B cell (primary cell): Measurements from ENCODE around the gene CTIF.

ENCODE experiments used
- EZH2 ChIP-seq: IDR thresholded peaks from 2 replicates; pipeline ENCODE4 v1.6.1; 2012; ENCODE audit warnings: borderline replicate concordance, low read depth, mild to moderate bottlenecking, moderate library complexity, low read length; ENCODE audit not compliant: insufficient read depth, poor library complexity, severe bottlenecking
- TF ChIP-seq, protein P1 (sequence below): fragments of 200-600 bp; IDR thresholded peaks from one replicate; pipeline ENCODE4 v1.8.0; 2022; ENCODE audit warnings: antibody characterized with exemption, mild to moderate bottlenecking

GRCh38 chr18:48775372-48776155 lies 236.7 kb downstream of the CTIF start:
- TF ChIP-seq, protein P1, sequence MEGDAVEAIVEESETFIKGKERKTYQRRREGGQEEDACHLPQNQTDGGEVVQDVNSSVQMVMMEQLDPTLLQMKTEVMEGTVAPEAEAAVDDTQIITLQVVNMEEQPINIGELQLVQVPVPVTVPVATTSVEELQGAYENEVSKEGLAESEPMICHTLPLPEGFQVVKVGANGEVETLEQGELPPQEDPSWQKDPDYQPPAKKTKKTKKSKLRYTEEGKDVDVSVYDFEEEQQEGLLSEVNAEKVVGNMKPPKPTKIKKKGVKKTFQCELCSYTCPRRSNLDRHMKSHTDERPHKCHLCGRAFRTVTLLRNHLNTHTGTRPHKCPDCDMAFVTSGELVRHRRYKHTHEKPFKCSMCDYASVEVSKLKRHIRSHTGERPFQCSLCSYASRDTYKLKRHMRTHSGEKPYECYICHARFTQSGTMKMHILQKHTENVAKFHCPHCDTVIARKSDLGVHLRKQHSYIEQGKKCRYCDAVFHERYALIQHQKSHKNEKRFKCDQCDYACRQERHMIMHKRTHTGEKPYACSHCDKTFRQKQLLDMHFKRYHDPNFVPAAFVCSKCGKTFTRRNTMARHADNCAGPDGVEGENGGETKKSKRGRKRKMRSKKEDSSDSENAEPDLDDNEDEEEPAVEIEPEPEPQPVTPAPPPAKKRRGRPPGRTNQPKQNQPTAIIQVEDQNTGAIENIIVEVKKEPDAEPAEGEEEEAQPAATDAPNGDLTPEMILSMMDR = no peak
- no peak for TF ChIP-seq EZH2
